CD8-positive, alpha-beta memory T cell (primary cell): Measurements from ENCODE around the gene CC2D1A. TPM values are rescaled to one million over a fixed set of nuclear protein-coding genes. Genes with fewer than 3 reads are reported as not detected.
A peak's percentile ranks its signal among the peaks of the same experiment; 100 is the strongest.
"Not testable (repeated sequence)": the region's sequence is repeated elsewhere in the genome, so short reads cannot be mapped to it uniquely, and the experiment has no call there.

Experiments used
- CTCF ChIA-PET: fragments of 350-600 bp; sonication (Branson Sonifier 250); formaldehyde crosslinking; loops from one replicate; lab custom pipeline; 2021; ENCODE audit warnings: antibody characterized with exemption; lab: Charles Lee
- POLR2A ChIA-PET: fragments of 350-600 bp; sonication (Branson Sonifier 250); formaldehyde crosslinking; loops from one replicate; lab custom pipeline; 2021; ENCODE audit warnings: antibody characterized with exemption; lab: Charles Lee
- DNase-seq, 5 donors: peaks; one replicate each; pipeline versions ENCODE4 v3.0.0 to v3.0.0-alpha.2; 2020 to 2022; ENCODE audit warnings: mixed read lengths in 1 of 5
- H3K27ac ChIP-seq: one replicate; pipeline ENCODE4 v1.7.0; 2013; ENCODE audit warnings: low read depth, mild to moderate bottlenecking, low read length, moderate library complexity
- H3K27me3 ChIP-seq: 2 replicates; pipeline ENCODE4 v1.7.0; 2013; ENCODE audit warnings: low read length, mild to moderate bottlenecking; ENCODE audit not compliant: insufficient read depth, poor library complexity, severe bottlenecking
- H3K36me3 ChIP-seq: 2 replicates; pipeline ENCODE4 v1.7.0; 2013; ENCODE audit warnings: mild to moderate bottlenecking, low read length, moderate library complexity; ENCODE audit not compliant: insufficient read depth
- H3K4me1 ChIP-seq: 2 replicates; pipeline ENCODE4 v1.7.0; 2013; ENCODE audit warnings: mild to moderate bottlenecking, low read length, moderate library complexity; ENCODE audit not compliant: insufficient read depth
- H3K4me3 ChIP-seq: 2 replicates; pipeline ENCODE4 v1.7.0; 2013; ENCODE audit warnings: mild to moderate bottlenecking, low read length
- H3K9me3 ChIP-seq: 2 replicates; pipeline ENCODE4 v1.7.0; 2013; ENCODE audit warnings: mild to moderate bottlenecking, low read length
- H3K27ac Mint-ChIP-seq, 8 donors: one replicate each; pipeline ENCODE4 v1.8.0; 2020 to 2021; ENCODE audit warnings: mixed read lengths in 8 of 8, mild to moderate bottlenecking in 6 of 8, inconsistent platforms in 3 of 8, moderate library complexity in 3 of 8
- H3K27me3 Mint-ChIP-seq, 2 donors: one replicate each; pipeline ENCODE4 v1.8.0; 2020 to 2021; ENCODE audit warnings: mixed read lengths in 2 of 2, mild to moderate bottlenecking in 1 of 2, moderate library complexity in 1 of 2
- H3K36me3 Mint-ChIP-seq, 3 donors: one replicate each; pipeline ENCODE4 v1.8.0; 2020 to 2021; ENCODE audit warnings: mixed read lengths in 3 of 3, inconsistent platforms in 1 of 3, mild to moderate bottlenecking in 1 of 3
- H3K4me1 Mint-ChIP-seq, 3 donors: one replicate each; pipeline ENCODE4 v1.8.0; 2020 to 2021; ENCODE audit warnings: mixed read lengths in 3 of 3, inconsistent platforms in 1 of 3, mild to moderate bottlenecking in 1 of 3
- H3K4me3 Mint-ChIP-seq, 7 donors: one replicate each; pipeline ENCODE4 v1.8.0; 2020 to 2021; ENCODE audit warnings: mixed read lengths in 7 of 7, mild to moderate bottlenecking in 6 of 7, moderate library complexity in 4 of 7, inconsistent platforms in 2 of 7
- H3K9me3 Mint-ChIP-seq, 5 donors: one replicate each; pipeline ENCODE4 v1.8.0; 2020 to 2022; ENCODE audit warnings: mixed read lengths in 5 of 5, mild to moderate bottlenecking in 3 of 5, moderate library complexity in 2 of 5, inconsistent platforms in 1 of 5
- polyA plus RNA-seq: library from polyadenylated mRNA; unstranded; fragments of 300-500 nt; fragmentation: Illumina TruSeq; gene quantifications from one replicate; pipeline ENCODE4 v1.2.3, GENCODE V29; 2021
- total RNA-seq, 2 experiments: library from RNA; stranded (reverse); gene quantifications; one replicate each; pipeline ENCODE4 v1.2.3, GENCODE V29; 2021

CC2D1A gene
- total and polyA plus RNA-seq, 3 experiments from 2014 or later: 15.3 to 31.0 (median 30.8) TPM

GRCh38 chr19:13972368-13973155, 66.6 kb downstream of the CC2D1A start:
- Mint-ChIP-seq H3K4me3 (no peak overlapping the region), H3K36me3 (peaks cover 0 to 59% (median 8%) of the 10 kb centered on the region in 3 donors), H3K27me3 (no peaks in the 10 kb centered on the region), H3K9me3 (no peaks in the 10 kb centered on the region), H3K27ac (peak overlapping the region in 2 of 8 donors; percentile 23 to 60), H3K4me1 (peaks cover 8 to 15% (median 14%) of the 10 kb centered on the region in 3 donors)
- Histone ChIP-seq H3K4me3 (no peak overlapping the region), H3K4me1 (peaks cover 10% of the 10 kb centered on the region), H3K9me3 (no peaks in the 10 kb centered on the region), H3K36me3 (peaks cover 6% of the 10 kb centered on the region), H3K27ac (no peak overlapping the region), H3K27me3 (no peaks in the 10 kb centered on the region)
- CTCF ChIA-PET: no interaction called here
- DNase-seq: no peak
- POLR2A ChIA-PET: interaction anchor here (0.6 kb wide), 1 partner anchor 15 kb away, joined by 3 read pairs; no protein-coding TSS in a partner anchor

DNA sequence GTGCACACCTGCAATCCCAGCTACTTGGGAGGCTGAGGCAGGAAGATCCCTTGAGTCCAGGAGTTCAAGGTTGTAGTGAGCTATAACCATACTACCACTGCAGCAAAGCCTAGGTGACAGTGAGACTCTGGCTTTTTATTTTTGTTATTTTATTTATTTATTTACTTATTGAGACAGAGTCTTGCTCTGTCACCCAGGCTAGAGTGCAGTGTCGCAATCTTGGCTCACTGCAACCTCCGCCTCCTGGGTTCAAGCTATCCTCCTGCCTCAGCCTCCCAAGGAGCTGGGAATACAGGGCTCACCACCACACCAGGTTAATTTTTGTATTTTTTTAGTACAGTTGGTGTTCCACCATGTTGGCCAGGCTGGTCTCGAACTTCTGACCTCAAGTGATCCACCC, 67.5 kb downstream of the CC2D1A start:
- DNase-seq, H3K9me3 Mint-ChIP-seq, H3K4me3 Mint-ChIP-seq, CTCF ChIA-PET, H3K27ac ChIP-seq, H3K36me3 ChIP-seq, H3K9me3 ChIP-seq, H3K27me3 Mint-ChIP-seq, H3K27me3 ChIP-seq, POLR2A ChIA-PET, H3K4me3 ChIP-seq, H3K27ac Mint-ChIP-seq: not testable (repeated sequence)
- Mint-ChIP-seq H3K36me3 (peaks cover 0 to 53% (median 8%) of the 10 kb centered on the region in 3 donors), H3K4me1 (peaks cover 8 to 15% (median 14%) of the 10 kb centered on the region in 3 donors)
- peaks cover 10% of the 10 kb centered on the region for H3K4me1 ChIP-seq

DNA sequence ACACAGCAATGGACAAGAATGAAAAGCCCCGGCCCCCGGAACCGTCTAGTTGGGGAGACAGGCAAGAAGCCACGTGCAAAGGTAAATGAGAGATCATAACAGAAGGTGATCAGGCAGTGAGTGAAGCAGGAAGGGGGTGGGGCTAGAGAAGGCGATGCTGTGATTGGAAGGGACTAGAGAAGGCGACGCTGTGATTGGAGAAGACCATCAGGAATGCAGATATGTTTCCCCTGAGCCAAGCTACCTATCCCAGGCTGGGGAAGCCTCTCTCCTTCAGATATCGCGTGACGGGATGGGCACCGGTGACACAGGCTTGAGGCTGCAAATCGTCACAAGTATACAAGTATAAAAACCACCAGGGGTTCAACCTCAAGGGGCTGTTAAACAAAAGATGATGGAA, 68.1 kb downstream of the CC2D1A start:
- peak in 1 of 5 donors; percentile 69 for DNase-seq
- Mint-ChIP-seq H3K4me3 (peak overlapping the region in 1 of 7 donors; percentile 15), H3K4me1 (peaks cover 8 to 15% (median 14%) of the 10 kb centered on the region in 3 donors), H3K36me3 (peaks cover 0 to 47% (median 5%) of the 10 kb centered on the region in 3 donors), H3K27ac (peak overlapping the region in 7 of 8 donors; percentile 49 to 90 (median 78)), H3K27me3 (no peaks in the 10 kb centered on the region), H3K9me3 (no peaks in the 10 kb centered on the region)
- H3K36me3 ChIP-seq: peaks cover 3% of the 10 kb centered on the region
- no peaks in the 10 kb centered on the region for H3K9me3 ChIP-seq
- no peaks in the 10 kb centered on the region for H3K27me3 ChIP-seq
- no peak overlapping the region for H3K27ac ChIP-seq
- CTCF ChIA-PET: no interaction called here
- H3K4me3 ChIP-seq: no peak overlapping the region
- peaks cover 11% of the 10 kb centered on the region for H3K4me1 ChIP-seq
- POLR2A ChIA-PET: no interaction called here

DNA sequence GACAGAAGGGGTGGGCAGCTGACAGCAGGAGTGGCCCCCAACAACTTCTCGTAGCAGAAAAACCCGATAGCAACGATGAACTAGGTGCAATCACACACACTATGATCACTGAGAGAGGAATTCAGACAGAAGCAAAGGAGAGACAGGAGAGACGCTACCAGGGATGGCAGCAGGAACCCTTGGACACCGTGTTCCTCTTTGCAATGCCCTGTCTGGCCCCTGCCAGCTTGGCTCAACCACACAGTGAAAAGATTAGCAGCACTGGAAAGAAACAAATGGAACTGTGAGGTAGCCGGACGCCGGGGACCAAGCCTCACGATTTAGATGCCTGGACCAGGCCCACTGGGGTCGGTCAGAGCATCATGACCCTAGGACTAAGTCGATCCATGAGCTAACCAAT, 69.9 kb downstream of the CC2D1A start:
- ChIA-PET CTCF (no interaction called here), POLR2A (no interaction called here)
- DNase-seq: no peak
- Mint-ChIP-seq H3K36me3 (peaks cover 0 to 35% (median 4%) of the 10 kb centered on the region in 3 donors), H3K4me1 (peaks cover 11 to 24% (median 14%) of the 10 kb centered on the region in 3 donors), H3K27ac (peak overlapping the region in 7 of 8 donors; percentile 55 to 91 (median 70)), H3K27me3 (no peaks in the 10 kb centered on the region), H3K9me3 (no peaks in the 10 kb centered on the region), H3K4me3 (peak overlapping the region in 2 of 7 donors; percentile 18 to 27)
- Histone ChIP-seq H3K9me3 (no peaks in the 10 kb centered on the region), H3K36me3 (peaks cover 3% of the 10 kb centered on the region), H3K4me1 (peaks cover 17% of the 10 kb centered on the region), H3K27ac (no peak overlapping the region), H3K27me3 (no peaks in the 10 kb centered on the region), H3K4me3 (no peak overlapping the region)

DNA sequence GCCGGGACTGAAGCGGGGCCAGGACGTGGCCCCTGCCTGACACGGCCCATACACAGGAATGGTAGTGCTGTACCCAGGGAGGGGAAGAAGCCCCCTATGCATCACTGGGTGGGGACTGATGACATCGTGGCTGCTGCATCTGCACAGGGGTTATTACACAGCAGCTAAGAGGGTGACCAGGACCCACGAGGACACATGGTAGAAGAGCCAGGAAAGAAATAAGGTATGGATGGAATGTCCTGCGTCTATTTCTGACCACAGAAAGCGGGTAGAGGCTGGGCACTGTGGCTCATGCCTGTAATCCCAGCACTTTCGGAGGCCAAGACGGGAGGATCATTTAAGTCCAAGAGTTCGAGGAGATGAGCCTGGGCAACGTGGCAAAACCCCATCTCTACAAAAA, 70.4 kb downstream of the CC2D1A start:
- DNase-seq: no peak
- H3K27ac Mint-ChIP-seq: peak overlapping the region in 5 of 8 donors; percentile 39 to 80 (median 79)
- Histone ChIP-seq H3K27me3 (no peaks in the 10 kb centered on the region), H3K9me3 (no peaks in the 10 kb centered on the region), H3K36me3 (peaks cover 3% of the 10 kb centered on the region), H3K4me1 (peaks cover 17% of the 10 kb centered on the region), H3K4me3 (no peak overlapping the region), H3K27ac (no peak overlapping the region)
- H3K4me3 Mint-ChIP-seq: peak overlapping the region in 2 of 7 donors; percentile 11 to 27
- ChIA-PET POLR2A (no interaction called here), CTCF (no interaction called here)
- H3K4me1 Mint-ChIP-seq: peaks cover 11 to 27% (median 14%) of the 10 kb centered on the region in 3 donors
- H3K36me3 Mint-ChIP-seq: peaks cover 0 to 31% (median 4%) of the 10 kb centered on the region in 3 donors
- no peaks in the 10 kb centered on the region for H3K9me3 Mint-ChIP-seq
- no peaks in the 10 kb centered on the region for H3K27me3 Mint-ChIP-seq

DNA sequence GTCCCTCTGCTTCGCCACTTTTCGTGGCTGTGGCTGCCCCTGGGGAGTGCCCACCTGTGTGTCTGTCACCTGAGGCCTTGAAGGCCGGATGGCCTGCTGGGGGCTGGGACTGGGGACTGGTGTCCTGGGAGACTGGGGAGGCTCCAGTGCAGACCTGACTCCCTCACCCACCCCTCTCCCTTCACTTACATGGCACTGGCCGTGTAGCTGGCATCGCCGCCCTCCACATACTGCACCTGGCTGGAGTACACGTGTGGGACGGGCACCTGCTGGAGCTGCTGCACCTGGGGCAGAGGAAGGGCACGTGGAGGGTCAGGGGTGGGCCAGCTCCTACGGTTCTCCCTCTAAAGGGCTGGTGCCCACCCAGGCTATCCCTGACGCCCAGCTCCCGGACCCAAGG, 71.8 kb downstream of the CC2D1A start:
- POLR2A ChIA-PET: interaction anchor here (1.2 to 3.2 kb wide), 3 partner anchors 29 to 54 kb away, joined by 6 to 15 read pairs (median 8); partner anchors contain the start of genes IL27RA and RFX1
- no peak overlapping the region for H3K4me3 ChIP-seq
- H3K27ac ChIP-seq: no peak overlapping the region
- H3K4me1 ChIP-seq: peaks cover 31% of the 10 kb centered on the region
- Mint-ChIP-seq H3K9me3 (no peaks in the 10 kb centered on the region), H3K4me1 (peaks cover 11 to 40% (median 14%) of the 10 kb centered on the region in 3 donors), H3K27ac (peak overlapping the region in 6 of 8 donors; percentile 41 to 78 (median 68)), H3K27me3 (no peaks in the 10 kb centered on the region), H3K36me3 (peaks cover 0 to 29% (median 4%) of the 10 kb centered on the region in 3 donors), H3K4me3 (peak overlapping the region in 4 of 7 donors; percentile 3 to 57 (median 40))
- no peaks in the 10 kb centered on the region for H3K36me3 ChIP-seq
- no peaks in the 10 kb centered on the region for H3K27me3 ChIP-seq
- H3K9me3 ChIP-seq: no peaks in the 10 kb centered on the region
- no peak for DNase-seq
- CTCF ChIA-PET: interaction anchor here (0.9 to 1.4 kb wide), 5 partner anchors 18 to 97 kb away, joined by 3 to 5 read pairs (median 4); no protein-coding TSS in a partner anchor

GRCh38 chr19:13978351-13979243, 72.6 kb downstream of the CC2D1A start:
- DNase-seq: peak in 3 of 5 donors; percentile 37 to 66 (median 43)
- no peak overlapping the region for H3K27ac ChIP-seq
- H3K4me3 ChIP-seq: no peak overlapping the region
- H3K36me3 Mint-ChIP-seq: peaks cover 0 to 25% (median 4%) of the 10 kb centered on the region in 3 donors
- H3K36me3 ChIP-seq: no peaks in the 10 kb centered on the region
- H3K27me3 Mint-ChIP-seq: no peaks in the 10 kb centered on the region
- no peaks in the 10 kb centered on the region for H3K9me3 ChIP-seq
- H3K27ac Mint-ChIP-seq: peak overlapping the region in 5 of 8 donors; percentile 41 to 78 (median 70)
- peaks cover 14 to 47% (median 15%) of the 10 kb centered on the region in 3 donors for H3K4me1 Mint-ChIP-seq
- POLR2A ChIA-PET: interaction anchor here (0.7 to 3.2 kb wide), 4 partner anchors 9 to 53 kb away, joined by 3 to 15 read pairs (median 7); partner anchors contain the start of genes IL27RA and RFX1
- no peaks in the 10 kb centered on the region for H3K9me3 Mint-ChIP-seq
- H3K4me1 ChIP-seq: peaks cover 38% of the 10 kb centered on the region
- CTCF ChIA-PET: interaction anchor here (0.8 to 1.4 kb wide), 7 partner anchors 17 to 98 kb away, joined by 3 to 5 read pairs (median 3); partner anchors contain the start of gene IL27RA
- no peaks in the 10 kb centered on the region for H3K27me3 ChIP-seq
- peak overlapping the region in 5 of 7 donors; percentile 3 to 60 (median 34) for H3K4me3 Mint-ChIP-seq
